HG03565 (cell line): Measurements from ENCODE around the gene MIF4GD.

Experiments used
- ATAC-seq: cut with Tn5 transposase; IDR thresholded peaks from one replicate; pipeline ENCODE4 v1.9.1; 2021; ENCODE audit warnings: mild to moderate bottlenecking, moderate library complexity; ENCODE audit not compliant: unreplicated experiment

Gene MIF4GD

GRCh38 chr17:75238684-75239191 lies 32.3 kb downstream of the MIF4GD start:
- ATAC-seq = no peak

DNA sequence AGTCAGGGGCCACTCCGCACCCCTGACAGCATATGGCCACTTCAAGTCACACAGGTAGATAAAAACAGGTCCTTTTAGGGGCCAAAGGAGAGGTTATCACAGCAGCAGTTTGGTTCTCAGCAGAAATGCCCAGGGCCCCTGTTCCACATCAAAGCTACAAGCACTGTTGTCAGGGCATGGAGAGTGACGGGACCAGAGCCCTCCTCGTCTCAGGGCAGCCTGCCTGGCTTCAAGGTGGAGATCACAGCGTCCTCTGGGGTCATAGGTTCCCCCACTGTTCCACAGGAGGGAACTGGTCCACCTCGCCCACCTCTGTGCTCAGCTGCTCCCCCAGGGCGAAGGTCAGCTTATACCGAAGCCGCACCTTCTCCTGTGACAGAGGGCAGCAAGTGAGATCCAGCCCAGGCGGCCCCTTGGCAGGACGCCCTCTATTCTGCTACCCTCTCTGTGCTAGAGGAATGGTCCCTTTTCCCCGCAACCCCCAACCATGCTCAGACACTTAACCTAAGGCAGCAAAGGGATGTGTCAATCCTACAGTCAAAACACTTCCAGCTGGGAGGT lies 32.9 kb downstream of the MIF4GD start:
- no peak for ATAC-seq

GRCh38 chr17:75237100-75238014 lies 33.7 kb downstream of the MIF4GD start:
- no peak for ATAC-seq

DNA sequence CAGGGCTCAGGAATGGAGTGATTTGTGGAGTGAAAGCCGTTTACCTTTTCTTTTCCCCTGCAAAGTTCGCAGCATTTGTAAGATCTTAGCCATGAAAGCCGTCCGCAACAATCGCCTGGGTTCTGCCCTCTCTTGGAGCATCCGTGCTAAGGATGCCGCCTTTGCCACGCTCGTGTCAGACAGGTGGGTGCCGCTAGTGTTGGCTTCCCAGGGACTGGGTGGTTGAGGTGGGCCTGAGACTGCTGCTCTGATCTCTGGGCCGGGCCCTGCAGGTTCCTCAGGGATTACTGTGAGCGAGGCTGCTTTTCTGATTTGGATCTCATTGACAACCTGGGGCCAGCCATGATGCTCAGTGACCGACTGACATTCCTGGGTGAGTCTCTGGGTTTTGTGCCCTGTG lies 38.2 kb downstream of the MIF4GD start:
- no peak for ATAC-seq

- ATAC-seq = no peak
Observed at GRCh38 chr17:75231741-75232464, 39.1 kb downstream of the MIF4GD start.

- ATAC-seq = no peak
Observed at GRCh38 chr17:75231071-75231470, 40.0 kb downstream of the MIF4GD start.

- no peak for ATAC-seq
Observed at GRCh38 chr17:75228847-75229246, 42.2 kb downstream of the MIF4GD start.

DNA sequence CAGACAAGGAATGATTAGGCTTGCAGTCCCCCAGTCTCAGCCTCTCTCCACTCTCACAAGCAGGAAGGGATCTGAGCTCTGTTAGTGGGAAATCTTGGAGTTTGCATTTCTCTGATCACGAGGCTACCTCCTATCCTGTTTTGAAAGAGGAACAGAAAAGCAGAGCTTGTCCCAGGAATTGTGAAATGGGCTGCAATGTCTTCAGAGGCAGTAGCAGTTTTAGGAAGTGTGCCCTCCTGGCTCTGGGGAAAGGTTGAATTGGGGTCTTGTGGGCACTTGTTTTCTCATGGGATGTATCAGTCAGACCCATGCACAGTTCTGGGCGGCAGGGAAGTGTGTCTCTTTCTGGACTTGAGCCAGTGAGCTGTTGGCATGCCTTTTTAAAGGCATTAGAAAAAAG lies 42.7 kb downstream of the MIF4GD start:
- ATAC-seq = no peak

DNA sequence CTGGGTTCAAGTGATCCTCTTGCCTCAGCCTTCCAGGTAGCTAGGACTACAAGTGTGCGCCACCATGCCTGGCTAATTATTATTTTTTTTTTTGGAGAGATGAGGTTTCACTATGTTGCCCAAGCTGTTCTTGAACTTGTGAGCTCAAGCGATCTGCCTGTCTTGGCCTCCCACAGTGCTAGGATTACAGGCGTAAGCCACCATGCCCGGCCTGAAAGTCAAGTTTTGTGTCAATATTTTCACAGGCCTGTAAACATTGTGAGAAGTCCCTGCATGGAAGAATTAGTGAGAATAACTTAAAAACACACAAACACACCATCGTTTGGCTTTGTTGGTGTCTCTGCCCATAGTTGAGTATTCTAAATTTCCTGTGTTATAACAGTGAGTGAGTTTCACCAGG lies 43.3 kb downstream of the MIF4GD start:
- no peak for ATAC-seq

- no peak for ATAC-seq
Observed at GRCh38 chr17:75225016-75225415, 46.0 kb downstream of the MIF4GD start.

- no peak for ATAC-seq
Observed at GRCh38 chr17:75219815-75220214, 51.2 kb downstream of the MIF4GD start.

- ATAC-seq = no peak
Observed at GRCh38 chr17:75218131-75218530, 52.9 kb downstream of the MIF4GD start.
